ENCODE measurements around the gene LRP11.

DNA sequence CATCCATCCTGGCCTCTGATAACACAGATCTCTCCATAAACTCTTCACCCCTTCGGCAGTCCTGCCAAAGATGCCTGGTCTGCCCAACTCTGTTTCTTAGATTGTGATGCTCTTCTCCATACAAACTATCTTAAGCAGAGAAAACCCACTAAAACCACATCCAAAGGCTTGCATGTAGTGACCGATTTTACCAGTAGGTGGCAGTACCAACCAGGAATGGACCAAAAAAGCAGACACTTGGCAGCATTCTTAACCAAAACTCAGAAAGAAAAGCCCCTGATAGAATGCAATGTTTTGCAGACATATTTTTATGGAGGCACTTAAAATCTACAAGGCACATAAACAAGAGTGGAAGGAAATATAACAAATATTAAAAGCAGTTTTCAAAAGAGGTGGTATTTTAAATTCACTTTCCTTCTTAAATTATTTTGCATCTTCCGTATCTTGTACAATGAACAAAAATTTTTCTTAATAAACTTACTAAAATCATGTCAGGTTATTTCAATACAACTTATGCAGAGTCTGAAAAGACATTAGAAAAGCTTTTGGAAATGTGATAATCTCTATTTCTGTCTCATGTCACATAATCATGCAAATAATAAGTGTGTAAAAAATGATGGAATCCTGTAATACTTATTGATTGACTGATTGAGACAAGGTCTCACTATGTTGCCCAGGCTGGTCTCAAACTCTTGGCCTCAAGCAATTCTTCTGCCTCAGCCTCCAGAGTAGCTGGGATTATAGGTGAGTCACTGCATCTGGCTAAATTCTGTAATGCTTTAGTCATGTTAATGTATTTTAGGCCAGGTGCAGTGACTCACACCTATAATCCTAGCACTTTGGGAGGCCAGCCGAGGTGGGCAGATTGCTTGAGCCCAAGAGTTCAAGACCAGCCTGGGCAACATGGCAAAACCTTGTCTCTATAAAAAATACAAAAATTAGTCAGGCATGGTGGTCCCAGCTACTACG lies 29.4 kb downstream of the LRP11 start:
- TF ChIP-seq, protein P1, sequence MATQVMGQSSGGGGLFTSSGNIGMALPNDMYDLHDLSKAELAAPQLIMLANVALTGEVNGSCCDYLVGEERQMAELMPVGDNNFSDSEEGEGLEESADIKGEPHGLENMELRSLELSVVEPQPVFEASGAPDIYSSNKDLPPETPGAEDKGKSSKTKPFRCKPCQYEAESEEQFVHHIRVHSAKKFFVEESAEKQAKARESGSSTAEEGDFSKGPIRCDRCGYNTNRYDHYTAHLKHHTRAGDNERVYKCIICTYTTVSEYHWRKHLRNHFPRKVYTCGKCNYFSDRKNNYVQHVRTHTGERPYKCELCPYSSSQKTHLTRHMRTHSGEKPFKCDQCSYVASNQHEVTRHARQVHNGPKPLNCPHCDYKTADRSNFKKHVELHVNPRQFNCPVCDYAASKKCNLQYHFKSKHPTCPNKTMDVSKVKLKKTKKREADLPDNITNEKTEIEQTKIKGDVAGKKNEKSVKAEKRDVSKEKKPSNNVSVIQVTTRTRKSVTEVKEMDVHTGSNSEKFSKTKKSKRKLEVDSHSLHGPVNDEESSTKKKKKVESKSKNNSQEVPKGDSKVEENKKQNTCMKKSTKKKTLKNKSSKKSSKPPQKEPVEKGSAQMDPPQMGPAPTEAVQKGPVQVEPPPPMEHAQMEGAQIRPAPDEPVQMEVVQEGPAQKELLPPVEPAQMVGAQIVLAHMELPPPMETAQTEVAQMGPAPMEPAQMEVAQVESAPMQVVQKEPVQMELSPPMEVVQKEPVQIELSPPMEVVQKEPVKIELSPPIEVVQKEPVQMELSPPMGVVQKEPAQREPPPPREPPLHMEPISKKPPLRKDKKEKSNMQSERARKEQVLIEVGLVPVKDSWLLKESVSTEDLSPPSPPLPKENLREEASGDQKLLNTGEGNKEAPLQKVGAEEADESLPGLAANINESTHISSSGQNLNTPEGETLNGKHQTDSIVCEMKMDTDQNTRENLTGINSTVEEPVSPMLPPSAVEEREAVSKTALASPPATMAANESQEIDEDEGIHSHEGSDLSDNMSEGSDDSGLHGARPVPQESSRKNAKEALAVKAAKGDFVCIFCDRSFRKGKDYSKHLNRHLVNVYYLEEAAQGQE (IDR thresholded peaks at IDR 0.05; ENCODE audit: insufficient replicate concordance, low read depth) = no peak
- peak; percentile 93 for TF ChIP-seq CTCF (IDR thresholded peaks at IDR 0.05; ENCODE audit: insufficient read depth, low read length)
- no peak for TF ChIP-seq POLR2AphosphoS5 (IDR thresholded peaks at IDR 0.05; ENCODE audit: low read depth)

Data from HL-60 (cell line).